Measurements from ENCODE around the gene LCE1F.
A peak's percentile ranks its signal among the peaks of the same experiment; 100 is the strongest.

LCE1F gene

GRCh38 chr1:152743371-152744145 lies 31.4 kb upstream of the LCE1F start:
- no peak for DNase-seq (ENCODE audit: extremely low read depth, low read depth)
- TF ChIP-seq, protein P1, sequence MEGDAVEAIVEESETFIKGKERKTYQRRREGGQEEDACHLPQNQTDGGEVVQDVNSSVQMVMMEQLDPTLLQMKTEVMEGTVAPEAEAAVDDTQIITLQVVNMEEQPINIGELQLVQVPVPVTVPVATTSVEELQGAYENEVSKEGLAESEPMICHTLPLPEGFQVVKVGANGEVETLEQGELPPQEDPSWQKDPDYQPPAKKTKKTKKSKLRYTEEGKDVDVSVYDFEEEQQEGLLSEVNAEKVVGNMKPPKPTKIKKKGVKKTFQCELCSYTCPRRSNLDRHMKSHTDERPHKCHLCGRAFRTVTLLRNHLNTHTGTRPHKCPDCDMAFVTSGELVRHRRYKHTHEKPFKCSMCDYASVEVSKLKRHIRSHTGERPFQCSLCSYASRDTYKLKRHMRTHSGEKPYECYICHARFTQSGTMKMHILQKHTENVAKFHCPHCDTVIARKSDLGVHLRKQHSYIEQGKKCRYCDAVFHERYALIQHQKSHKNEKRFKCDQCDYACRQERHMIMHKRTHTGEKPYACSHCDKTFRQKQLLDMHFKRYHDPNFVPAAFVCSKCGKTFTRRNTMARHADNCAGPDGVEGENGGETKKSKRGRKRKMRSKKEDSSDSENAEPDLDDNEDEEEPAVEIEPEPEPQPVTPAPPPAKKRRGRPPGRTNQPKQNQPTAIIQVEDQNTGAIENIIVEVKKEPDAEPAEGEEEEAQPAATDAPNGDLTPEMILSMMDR (IDR thresholded peaks at IDR 0.05; ENCODE audit: low read depth, low read length): no peak

DNA sequence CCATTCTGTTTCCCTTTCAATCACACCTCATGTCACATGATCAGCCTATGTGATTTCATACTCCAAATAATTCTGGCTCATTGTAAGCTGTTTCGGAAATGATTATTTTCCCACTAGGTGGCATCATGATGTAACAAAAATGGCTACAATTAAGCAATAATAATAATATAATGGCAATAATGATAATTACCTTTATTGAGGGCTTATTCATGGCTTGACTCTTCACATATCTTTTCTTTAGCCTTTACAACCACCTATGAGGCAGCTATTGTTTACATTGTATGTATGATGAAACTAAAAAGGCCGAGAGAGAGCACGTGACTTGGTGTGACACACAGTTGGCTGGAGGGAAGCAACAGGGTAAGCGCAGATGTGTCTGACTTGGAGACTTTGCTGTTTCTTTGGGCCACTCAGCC lies 29.6 kb upstream of the LCE1F start:
- DNase-seq (ENCODE audit: extremely low read depth, low read depth): no peak
- TF ChIP-seq, protein P1 (IDR thresholded peaks at IDR 0.05; ENCODE audit: low read depth, low read length): peak; percentile 1; the same call in 1 of the 2 replicates

GRCh38 chr1:152745765-152746444 lies 29.0 kb upstream of the LCE1F start:
- no peak for DNase-seq (ENCODE audit: extremely low read depth, low read depth)
- TF ChIP-seq, protein P1 (IDR thresholded peaks at IDR 0.05; ENCODE audit: low read depth, low read length): no peak

- TF ChIP-seq, protein P1 (IDR thresholded peaks at IDR 0.05; ENCODE audit: low read depth, low read length): no peak
- no peak for DNase-seq (ENCODE audit: extremely low read depth, low read depth)
These were observed 27.1 kb upstream of the LCE1F start for GRCh38 chr1:152747831-152748230.

DNA sequence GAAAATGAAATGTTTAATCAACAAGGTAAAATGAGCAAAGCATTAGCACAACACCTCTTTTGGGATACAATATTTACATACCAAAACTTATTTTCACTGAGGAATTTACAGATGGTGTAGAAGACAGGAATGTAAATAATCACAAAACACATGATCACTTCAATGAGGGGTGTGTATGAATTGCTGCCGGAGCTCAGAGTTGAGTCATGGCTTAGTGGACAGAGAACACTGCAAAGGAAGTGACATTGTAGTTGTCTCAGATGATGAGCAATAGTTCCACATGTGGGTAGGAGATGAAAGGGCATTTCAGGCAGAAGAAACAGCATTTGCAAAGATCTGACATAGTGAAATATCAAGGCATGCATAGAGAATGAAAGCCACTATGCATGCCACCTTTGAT lies 22.7 kb upstream of the LCE1F start:
- TF ChIP-seq, protein P1 (IDR thresholded peaks at IDR 0.05; ENCODE audit: low read depth, low read length): no peak
- no peak for DNase-seq (ENCODE audit: extremely low read depth, low read depth)

DNA sequence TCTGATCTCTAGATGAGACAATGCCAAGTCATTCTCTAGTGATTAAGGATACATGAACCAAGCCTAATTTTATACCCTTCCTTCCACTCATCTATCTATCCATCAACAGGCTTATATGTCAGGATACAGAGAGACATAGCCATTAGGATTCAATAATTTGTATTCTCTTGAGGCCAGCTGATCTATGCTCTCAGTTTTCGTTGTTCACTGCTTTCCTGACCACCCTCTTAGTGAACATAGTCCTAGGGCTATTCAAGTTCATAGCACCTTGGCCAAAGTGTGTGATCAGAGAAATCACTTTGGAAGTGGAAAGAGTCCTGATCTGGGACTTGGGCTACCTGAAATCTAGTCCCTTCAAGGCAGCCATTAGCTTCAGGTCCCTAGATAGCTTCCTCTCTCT lies 21.4 kb upstream of the LCE1F start:
- TF ChIP-seq, protein P1 (IDR thresholded peaks at IDR 0.05; ENCODE audit: low read depth, low read length): no peak
- no peak for DNase-seq (ENCODE audit: extremely low read depth, low read depth)

GRCh38 chr1:152756872-152757271 lies 18.1 kb upstream of the LCE1F start:
- TF ChIP-seq, protein P1 (IDR thresholded peaks at IDR 0.05; ENCODE audit: low read depth, low read length): no peak
- no peak for DNase-seq (ENCODE audit: extremely low read depth, low read depth)
